ENCODE measurements around the gene TBX3.

GRCh38 chr12:114703060-114703493 lies 19.1 kb upstream of the TBX3 start:
- no peak for TF ChIP-seq CTCF (IDR thresholded peaks at IDR 0.05; ENCODE audit: low read length)
- no peak for TF ChIP-seq EZH2 (IDR thresholded peaks at IDR 0.05; ENCODE audit: borderline replicate concordance, low read length)
